Type B pancreatic cell (in vitro differentiated cells): ENCODE results near the gene RSPRY1. TPM values are rescaled to one million over a fixed set of nuclear protein-coding genes. Genes with fewer than 3 reads are reported as not detected.

Source experiments
- DNase-seq: peaks from one replicate; pipeline ENCODE4 v3.0.0; 2021; ENCODE audit warnings: mixed read lengths; ENCODE audit not compliant: unreplicated experiment; ENCODE audit errors: extremely low spot score
- H3K27ac Mint-ChIP-seq: 2 replicates; pipeline ENCODE4 v1.8.0; 2021; ENCODE audit warnings: mild to moderate bottlenecking, mixed read lengths
- H3K27me3 Mint-ChIP-seq: 2 replicates; pipeline ENCODE4 v1.8.0; 2021; ENCODE audit warnings: mixed read lengths
- H3K36me3 Mint-ChIP-seq: 2 replicates; pipeline ENCODE4 v1.8.0; 2021; ENCODE audit warnings: mixed read lengths
- H3K4me1 Mint-ChIP-seq: one replicate; pipeline ENCODE4 v1.8.0; 2021; ENCODE audit warnings: mixed read lengths; ENCODE audit not compliant: unreplicated experiment
- H3K4me3 Mint-ChIP-seq: 2 replicates; pipeline ENCODE4 v1.8.0; 2021; ENCODE audit warnings: mild to moderate bottlenecking, mixed read lengths
- H3K9me3 Mint-ChIP-seq: 2 replicates; pipeline ENCODE4 v1.8.0; 2021; ENCODE audit warnings: mixed read lengths
- total RNA-seq: library from RNA; stranded (reverse); gene quantifications from 2 replicates; pipeline ENCODE4 v1.2.1, GENCODE V29; 2021; ENCODE audit warnings: low replicate concordance
- TF ChIP-seq, protein P1 (sequence below): fragments of 200-600 bp; sonication (generic); conservative IDR thresholded peaks from 2 replicates; pipeline ENCODE4 v1.5.0; 2021; ENCODE audit warnings: antibody characterized with exemption, mild to moderate bottlenecking

RSPRY1 gene
- total RNA-seq, 1 donor from 2014 or later = 49.9 TPM

DNA sequence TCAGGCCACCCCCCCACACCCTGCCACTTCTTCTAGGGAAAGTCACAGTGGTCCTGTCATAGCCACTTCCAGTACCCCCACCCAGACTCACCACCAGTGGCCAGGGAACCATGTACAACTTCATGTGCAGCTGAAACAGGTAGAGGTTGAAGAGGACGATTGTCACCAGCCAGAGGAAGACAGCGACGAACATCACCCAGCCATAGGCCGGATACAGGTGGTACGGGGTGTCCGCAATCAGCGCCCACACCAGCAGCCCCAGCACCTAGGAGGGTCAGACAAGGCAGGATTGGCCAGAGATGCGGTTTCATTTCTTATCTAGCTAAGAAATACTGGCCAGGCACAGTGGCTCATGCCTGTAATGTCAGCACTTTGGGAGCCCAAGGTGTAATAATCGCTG lies 75.7 kb downstream of the RSPRY1 start:
- TF ChIP-seq, protein P1, sequence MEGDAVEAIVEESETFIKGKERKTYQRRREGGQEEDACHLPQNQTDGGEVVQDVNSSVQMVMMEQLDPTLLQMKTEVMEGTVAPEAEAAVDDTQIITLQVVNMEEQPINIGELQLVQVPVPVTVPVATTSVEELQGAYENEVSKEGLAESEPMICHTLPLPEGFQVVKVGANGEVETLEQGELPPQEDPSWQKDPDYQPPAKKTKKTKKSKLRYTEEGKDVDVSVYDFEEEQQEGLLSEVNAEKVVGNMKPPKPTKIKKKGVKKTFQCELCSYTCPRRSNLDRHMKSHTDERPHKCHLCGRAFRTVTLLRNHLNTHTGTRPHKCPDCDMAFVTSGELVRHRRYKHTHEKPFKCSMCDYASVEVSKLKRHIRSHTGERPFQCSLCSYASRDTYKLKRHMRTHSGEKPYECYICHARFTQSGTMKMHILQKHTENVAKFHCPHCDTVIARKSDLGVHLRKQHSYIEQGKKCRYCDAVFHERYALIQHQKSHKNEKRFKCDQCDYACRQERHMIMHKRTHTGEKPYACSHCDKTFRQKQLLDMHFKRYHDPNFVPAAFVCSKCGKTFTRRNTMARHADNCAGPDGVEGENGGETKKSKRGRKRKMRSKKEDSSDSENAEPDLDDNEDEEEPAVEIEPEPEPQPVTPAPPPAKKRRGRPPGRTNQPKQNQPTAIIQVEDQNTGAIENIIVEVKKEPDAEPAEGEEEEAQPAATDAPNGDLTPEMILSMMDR = no peak
- Mint-ChIP-seq H3K4me1 (peaks cover 13% of the 10 kb centered on the region), H3K4me3 (no peak overlapping the region), H3K36me3 (no peaks in the 10 kb centered on the region), H3K27me3 (no peaks in the 10 kb centered on the region), H3K9me3 (no peaks in the 10 kb centered on the region), H3K27ac (no peak overlapping the region)
- DNase-seq = no peak

DNA sequence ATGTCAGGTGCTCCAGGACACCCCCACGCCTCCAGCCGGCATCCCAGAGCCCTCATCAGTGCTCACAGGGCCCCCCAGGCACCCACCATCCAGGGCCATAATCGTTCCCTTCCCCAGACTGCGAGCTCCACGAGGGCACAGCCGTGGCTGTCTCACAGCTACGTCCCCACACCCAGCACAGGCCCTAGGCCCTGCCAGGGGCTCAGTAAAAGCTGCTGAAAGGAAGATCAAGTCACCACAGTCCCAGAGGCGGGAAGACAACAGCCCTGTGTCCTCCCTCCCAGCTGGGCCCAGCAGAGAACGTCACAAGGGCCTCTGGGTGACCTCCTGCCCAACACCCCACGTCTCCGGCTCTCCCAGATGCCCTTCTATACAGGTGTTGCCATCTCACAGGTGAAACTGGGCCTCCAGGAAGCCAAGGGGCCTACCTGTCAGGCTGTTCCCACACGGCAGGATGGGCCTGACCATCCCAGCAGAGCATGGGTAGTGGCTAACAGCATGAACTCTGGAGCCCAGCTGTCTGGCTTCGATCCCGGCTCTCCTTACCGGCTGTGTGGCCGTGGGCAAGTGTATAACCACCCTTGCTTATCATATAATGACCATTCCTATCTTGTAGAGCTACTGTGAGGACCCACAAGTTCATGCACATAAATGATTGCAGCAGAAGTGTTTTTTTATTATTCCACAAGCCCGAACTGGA lies 76.9 kb downstream of the RSPRY1 start:
- Mint-ChIP-seq H3K36me3 (no peaks in the 10 kb centered on the region), H3K27ac (peak overlapping the region; percentile 58), H3K4me3 (no peak overlapping the region), H3K4me1 (peaks cover 15% of the 10 kb centered on the region), H3K9me3 (no peaks in the 10 kb centered on the region), H3K27me3 (no peaks in the 10 kb centered on the region)
- TF ChIP-seq, protein P1 = no peak
- DNase-seq = no peak

DNA sequence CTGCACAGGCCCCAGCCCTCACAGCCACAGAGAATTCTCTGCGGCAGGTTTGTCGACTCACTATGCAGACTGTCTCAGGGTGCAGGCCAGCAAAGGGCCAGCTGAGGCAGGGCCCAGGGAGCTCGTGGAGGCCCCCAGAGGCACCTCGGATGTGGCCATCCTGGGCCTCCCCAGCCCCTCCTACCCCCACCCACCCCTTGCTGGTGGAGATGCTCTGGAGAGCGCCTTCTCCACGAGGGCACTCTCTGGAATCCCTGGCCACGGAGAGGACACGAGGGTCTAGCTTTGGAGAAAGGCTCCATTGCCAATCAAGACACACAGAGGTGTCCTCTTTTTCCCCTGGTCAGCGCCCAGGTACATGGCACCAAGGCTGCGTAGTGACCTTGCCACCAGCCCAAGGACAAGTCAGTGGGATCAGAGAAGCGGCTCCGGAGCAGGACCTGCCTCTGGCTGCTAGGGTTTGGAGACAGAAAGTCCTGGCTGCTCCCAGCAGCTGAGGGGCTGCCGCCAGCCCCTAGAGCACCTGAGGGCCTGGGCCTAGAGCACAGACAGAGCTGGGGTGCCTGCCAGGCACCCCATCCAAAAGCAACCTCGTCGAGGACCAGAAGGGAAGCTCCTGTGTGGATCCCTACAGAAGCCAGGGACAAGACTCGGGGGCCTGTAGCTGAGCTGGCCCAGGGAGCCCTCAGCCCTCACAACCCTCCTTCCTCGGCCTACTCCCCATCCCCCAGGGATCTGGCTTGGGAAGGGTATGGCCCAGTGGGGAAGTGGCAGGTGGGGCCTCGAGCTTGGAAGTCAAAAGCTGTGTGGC lies 77.6 kb downstream of the RSPRY1 start:
- no peak for DNase-seq
- no peaks in the 10 kb centered on the region for H3K36me3 Mint-ChIP-seq
- TF ChIP-seq, protein P1 = no peak
- no peak overlapping the region for H3K27ac Mint-ChIP-seq
- H3K27me3 Mint-ChIP-seq = no peaks in the 10 kb centered on the region
- H3K4me1 Mint-ChIP-seq = peaks cover 15% of the 10 kb centered on the region
- no peak overlapping the region for H3K4me3 Mint-ChIP-seq
- no peaks in the 10 kb centered on the region for H3K9me3 Mint-ChIP-seq

DNA sequence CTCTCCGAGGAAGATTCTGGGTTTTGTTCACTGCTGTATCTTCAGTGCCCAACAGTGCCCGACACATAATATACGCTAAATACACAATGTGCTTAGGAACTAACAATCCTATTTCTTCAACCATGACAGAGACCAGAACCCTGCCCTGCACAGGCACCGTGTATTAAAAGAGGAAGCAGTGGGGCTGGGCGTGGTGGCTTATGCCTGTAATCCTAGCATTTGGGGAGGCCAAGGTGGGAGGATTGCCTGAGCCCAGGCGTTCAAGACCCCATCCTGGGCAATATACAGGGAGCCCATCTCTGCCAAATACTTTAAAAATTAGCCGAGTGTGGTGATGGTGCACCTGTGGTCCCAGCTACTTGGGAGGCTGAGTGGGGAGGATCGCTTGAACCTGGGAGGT lies 78.3 kb downstream of the RSPRY1 start:
- Mint-ChIP-seq H3K36me3 (no peaks in the 10 kb centered on the region), H3K4me1 (peaks cover 15% of the 10 kb centered on the region), H3K9me3 (no peaks in the 10 kb centered on the region), H3K4me3 (no peak overlapping the region), H3K27me3 (no peaks in the 10 kb centered on the region), H3K27ac (no peak overlapping the region)
- TF ChIP-seq, protein P1 = no peak
- no peak for DNase-seq

DNA sequence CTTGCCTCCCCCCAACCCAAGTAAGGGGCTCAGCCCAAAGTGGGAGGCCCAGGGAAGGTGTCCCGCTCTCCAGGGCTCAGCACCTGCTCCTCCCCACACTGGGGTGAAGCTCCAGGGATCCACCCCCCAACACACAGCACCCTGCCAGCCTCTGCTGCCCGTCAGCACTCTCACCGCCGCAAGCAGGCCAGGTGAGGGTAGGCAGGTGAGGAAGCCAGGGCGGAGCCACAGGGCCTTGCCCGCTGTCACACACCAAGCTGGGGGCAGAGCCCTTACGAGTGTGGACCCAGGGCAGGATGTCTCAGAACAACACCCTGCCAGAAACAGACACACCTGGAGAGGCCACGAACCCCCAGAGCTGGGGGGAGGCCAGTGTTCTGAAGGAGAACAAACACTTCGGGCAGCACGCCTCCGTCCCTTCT lies 78.8 kb downstream of the RSPRY1 start:
- H3K9me3 Mint-ChIP-seq = no peaks in the 10 kb centered on the region
- H3K4me3 Mint-ChIP-seq = no peak overlapping the region
- peaks cover 15% of the 10 kb centered on the region for H3K4me1 Mint-ChIP-seq
- no peak for DNase-seq
- no peaks in the 10 kb centered on the region for H3K27me3 Mint-ChIP-seq
- TF ChIP-seq, protein P1 = no peak
- no peaks in the 10 kb centered on the region for H3K36me3 Mint-ChIP-seq
- peak overlapping the region; percentile 11 for H3K27ac Mint-ChIP-seq
